Dermis microvascular lymphatic vessel endothelial cell (primary cell): Measurements from ENCODE around the gene U2AF2. TPM values are rescaled to one million over a fixed set of nuclear protein-coding genes. Genes with fewer than 3 reads are reported as not detected.
A peak's percentile ranks its signal among the peaks of the same experiment; 100 is the strongest.

ENCODE experiments used
- DNase-seq, 2 donors: peaks; one replicate each; pipeline versions ENCODE4 v3.0.0 to v3.0.0-alpha.2; 2010; ENCODE audit warnings: low read depth in 2 of 2
- total RNA-seq: library from RNA; depleted of rRNA; stranded (reverse); fragments of >200 nt; gene quantifications from 2 replicates; pipeline ENCODE4 v1.2.1, GENCODE V29; 2014

Gene U2AF2
- total RNA-seq, 1 donor from 2014 or later: 84.0 TPM

- no peak for DNase-seq
Measured at GRCh38 chr19:55621673-55622231, 33.1 kb upstream of the U2AF2 start.

GRCh38 chr19:55622242-55622969 lies 32.4 kb upstream of the U2AF2 start:
- no peak for DNase-seq

- no peak for DNase-seq
Measured at GRCh38 chr19:55623130-55623529, 31.7 kb upstream of the U2AF2 start.

GRCh38 chr19:55623561-55623960 lies 31.3 kb upstream of the U2AF2 start:
- no peak for DNase-seq

GRCh38 chr19:55624109-55625003 lies 30.5 kb upstream of the U2AF2 start, which contains the start of gene ZNF784:
Gene ZNF784 (minus strand): TSS chr19:55624566. CDS start chr19:55624561, 5 bp downstream.
- peak; percentile 84 to 92 for DNase-seq

- no peak for DNase-seq
Measured at GRCh38 chr19:55625004-55625326, 29.9 kb upstream of the U2AF2 start.

GRCh38 chr19:55626350-55626749 lies 28.5 kb upstream of the U2AF2 start:
- DNase-seq: no peak

- DNase-seq: peak; percentile 90 to 97
Measured at GRCh38 chr19:55632463-55632834, 22.4 kb upstream of the U2AF2 start.

- DNase-seq: no peak
Measured at GRCh38 chr19:55633861-55634260, 21.0 kb upstream of the U2AF2 start.

- DNase-seq: peak in 1 of 2 donors; percentile 10
Measured at GRCh38 chr19:55635334-55635717, 19.5 kb upstream of the U2AF2 start.

GRCh38 chr19:55635856-55636440 lies 18.9 kb upstream of the U2AF2 start:
- no peak for DNase-seq

- DNase-seq: no peak
Measured at GRCh38 chr19:55636723-55637122, 18.1 kb upstream of the U2AF2 start.

- no peak for DNase-seq
Measured at GRCh38 chr19:55637534-55637933, 17.3 kb upstream of the U2AF2 start.

GRCh38 chr19:55638864-55639359 lies 15.9 kb upstream of the U2AF2 start:
- peak in 1 of 2 donors; percentile 40 for DNase-seq

GRCh38 chr19:55640043-55640576 lies 14.7 kb upstream of the U2AF2 start:
- peak; percentile 60 to 84 for DNase-seq

GRCh38 chr19:55640577-55641425 lies 14.0 kb upstream of the U2AF2 start, which contains the start of gene ZNF580:
Gene ZNF580 (plus strand): TSS chr19:55641002. CDS start chr19:55642509, 1,507 bp downstream.
- DNase-seq: peak in 1 of 2 donors; percentile 78

- peak in 1 of 2 donors; percentile 24 for DNase-seq
Measured at GRCh38 chr19:55641426-55642152, 13.2 kb upstream of the U2AF2 start.

GRCh38 chr19:55642153-55643002 lies 12.5 kb upstream of the U2AF2 start:
- DNase-seq: peak in 1 of 2 donors; percentile 12
